WTC11 (cell line): ENCODE results near the gene SAP30L. TPM values are rescaled to one million over a fixed set of nuclear protein-coding genes. Genes with fewer than 3 reads are reported as not detected.

Experiments
- ATAC-seq: fragments of 200-7000 bp; cut with Tn5 transposase; 2 replicates; pipeline ENCODE4 v1.10.0; 2021; ENCODE audit warnings: mild to moderate bottlenecking, moderate library complexity
- CTCF ChIA-PET: fragments of 300-600 bp; sonication (Branson Sonifier 250); formaldehyde crosslinking; loops from one replicate; lab custom pipeline; 2021; ENCODE audit warnings: antibody characterized with exemption; lab: Charles Lee
- POLR2A ChIA-PET: fragments of 350-600 bp; sonication (Branson Sonifier 250); formaldehyde crosslinking; loops from one replicate; lab custom pipeline; 2021; ENCODE audit warnings: antibody characterized with exemption; lab: Charles Lee
- DNase-seq: peaks from one replicate; pipeline ENCODE4 v3.0.0; 2021; ENCODE audit warnings: low spot score
- H3K27ac Mint-ChIP-seq: 2 replicates; pipeline ENCODE4 v1.8.0; 2021; ENCODE audit warnings: mixed read lengths
- H3K27me3 Mint-ChIP-seq: 2 replicates; pipeline ENCODE4 v1.8.0; 2021; ENCODE audit warnings: low read depth, mild to moderate bottlenecking, moderate library complexity, mixed read lengths
- H3K36me3 Mint-ChIP-seq: 2 replicates; pipeline ENCODE4 v1.8.0; 2021; ENCODE audit warnings: mixed read lengths
- H3K4me1 Mint-ChIP-seq: 2 replicates; pipeline ENCODE4 v1.8.0; 2022; ENCODE audit warnings: mixed read lengths
- H3K4me3 Mint-ChIP-seq: 2 replicates; pipeline ENCODE4 v1.8.0; 2021; ENCODE audit warnings: mild to moderate bottlenecking, moderate library complexity, mixed read lengths
- H3K9me3 Mint-ChIP-seq: 2 replicates; pipeline ENCODE4 v1.8.0; 2021; ENCODE audit warnings: mixed read lengths
- CDX4 ChIP-seq: fragments of 250-450 bp; sonication (Bioruptor Pico); IDR thresholded peaks from 2 replicates; pipeline ENCODE4 v1.9.0; 2021; ENCODE audit warnings: moderate library complexity, mild to moderate bottlenecking, inconsistent platforms, borderline replicate concordance
- FOXK1 ChIP-seq: sonication (generic); formaldehyde crosslinking; IDR thresholded peaks from 2 replicates; pipeline ENCODE4 v1.8.0; 2022; ENCODE audit warnings: mild to moderate bottlenecking, moderate library complexity, missing genetic modification reagents
- MXD4 ChIP-seq: fragments of 250-450 bp; sonication (Bioruptor Pico); IDR thresholded peaks from 2 replicates; pipeline ENCODE4 v1.8.0; 2021; ENCODE audit warnings: mild to moderate bottlenecking, moderate library complexity, borderline replicate concordance
- NFATC4 ChIP-seq: fragments of 250-450 bp; sonication (Bioruptor Pico); IDR thresholded peaks from 2 replicates; pipeline ENCODE4 v1.9.0; 2021; ENCODE audit warnings: mild to moderate bottlenecking
- PRDM15 ChIP-seq: sonication (generic); formaldehyde crosslinking; IDR thresholded peaks from 2 replicates; pipeline ENCODE4 v1.8.0; 2022; ENCODE audit warnings: missing genetic modification reagents
- SOX15 ChIP-seq: fragments of 250-450 bp; sonication (Bioruptor Pico); IDR thresholded peaks from 2 replicates; pipeline ENCODE4 v1.9.0; 2021; ENCODE audit warnings: mild to moderate bottlenecking
- STAT6 ChIP-seq: sonication (generic); formaldehyde crosslinking; conservative IDR thresholded peaks from 2 replicates; pipeline ENCODE4 v1.8.1; 2023; ENCODE audit warnings: mild to moderate bottlenecking, low read depth, missing genetic modification reagents, moderate library complexity
- TEAD1 ChIP-seq: sonication (generic); formaldehyde crosslinking; IDR thresholded peaks from 2 replicates; pipeline ENCODE4 v1.8.0; 2022; ENCODE audit warnings: mild to moderate bottlenecking, missing genetic modification reagents
- TP53 ChIP-seq: sonication (generic); formaldehyde crosslinking; IDR thresholded peaks from 2 replicates; pipeline ENCODE4 v1.8.1; 2023; ENCODE audit warnings: mild to moderate bottlenecking, missing genetic modification reagents
- USF1 ChIP-seq: sonication (generic); formaldehyde crosslinking; IDR thresholded peaks from 2 replicates; pipeline ENCODE4 v1.8.0; 2022; ENCODE audit warnings: mild to moderate bottlenecking, missing genetic modification reagents
- ZMAT4 ChIP-seq: fragments of 250-450 bp; sonication (Bioruptor Pico); IDR thresholded peaks from 2 replicates; pipeline ENCODE4 v1.9.0; 2021; ENCODE audit warnings: mild to moderate bottlenecking
- ZNF281 ChIP-seq: sonication (generic); formaldehyde crosslinking; IDR thresholded peaks from 2 replicates; pipeline ENCODE4 v1.8.0; 2023; ENCODE audit warnings: mild to moderate bottlenecking, missing genetic modification reagents
- total RNA-seq: library from RNA; stranded (reverse); gene quantifications from 3 replicates; pipeline ENCODE4 v1.2.3, GENCODE V29; 2021

SAP30L gene
- total RNA-seq, 1 experiment from 2014 or later, result 33.5 TPM

GRCh38 chr5:154482528-154483449, 37.0 kb downstream of the SAP30L start (continued):
- TF ChIP-seq STAT6 (CRISPR knock-in tag) (no peak), NFATC4 (CRISPR knock-in tag) (no peak), ZMAT4 (CRISPR knock-in tag) (no peak), MXD4 (CRISPR knock-in tag) (no peak), CDX4 (CRISPR knock-in tag) (no peak)

- Mint-ChIP-seq H3K4me1 (peaks cover 71% of the 10 kb centered on the region), H3K4me3 (peak overlapping the region; percentile 55), H3K27me3 (peaks cover 99% of the 10 kb centered on the region), H3K36me3 (no peaks in the 10 kb centered on the region), H3K9me3 (no peaks in the 10 kb centered on the region)
- ChIA-PET CTCF (interaction anchor here (1.0 to 2.2 kb wide), 4 partner anchors 16 to 127 kb away, joined by 3 to 12 read pairs (median 6); no protein-coding TSS in a partner anchor), POLR2A (no interaction called here)
- DNase-seq, result peak; percentile 51
- no peak for TF ChIP-seq SOX15 (CRISPR knock-in tag)
- no peak for TF ChIP-seq USF1
- TF ChIP-seq TEAD1, result no peak
- TF ChIP-seq FOXK1 (CRISPR knock-in tag), result no peak
- TF ChIP-seq ZNF281, result no peak
- peak; percentile 88 for TF ChIP-seq PRDM15 (CRISPR knock-in tag)
- no peak for TF ChIP-seq TP53 (CRISPR knock-in tag)
- TF ChIP-seq, all 79 proteins: peak for 1
- no peak overlapping the region for H3K27ac Mint-ChIP-seq
- ATAC-seq, result no peak
These were observed 38.0 kb downstream of the SAP30L start for GRCh38 chr5:154483654-154484392.
